HG02610 (cell line): ENCODE measurements around the gene KLRB1.
"Not testable (repeated sequence)": the region's sequence is repeated elsewhere in the genome, so short reads cannot be mapped to it uniquely, and the experiment has no call there.

Experiments
- ATAC-seq: cut with Tn5 transposase; IDR thresholded peaks from one replicate; pipeline ENCODE4 v1.9.1; 2021; ENCODE audit warnings: mild to moderate bottlenecking, moderate library complexity; ENCODE audit not compliant: unreplicated experiment

KLRB1 gene

DNA sequence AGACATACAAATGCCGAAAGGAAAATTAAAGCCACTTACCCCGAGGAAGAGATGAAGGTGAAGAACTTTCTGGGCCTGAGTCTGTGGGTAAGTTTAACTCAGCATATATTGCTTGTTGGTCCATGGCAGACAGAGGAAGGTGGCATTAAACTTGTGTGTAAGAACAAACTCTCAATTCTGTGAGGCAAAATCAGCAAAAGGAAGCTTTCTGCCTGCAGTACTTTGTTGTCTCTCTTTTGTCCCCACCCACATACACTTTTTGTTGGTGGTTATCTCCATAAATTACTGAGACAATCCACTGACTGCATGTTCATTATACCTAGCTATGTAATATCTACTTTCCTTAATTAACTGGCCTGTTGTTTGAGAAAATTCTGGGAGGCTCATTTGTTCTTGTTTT lies at the start of gene KLRB1:
KLRB1 (minus strand) TSS at position 201 of the 400 bp plus-strand sequence; CDS start at position 124, 77 bp downstream.
- ATAC-seq: no peak

DNA sequence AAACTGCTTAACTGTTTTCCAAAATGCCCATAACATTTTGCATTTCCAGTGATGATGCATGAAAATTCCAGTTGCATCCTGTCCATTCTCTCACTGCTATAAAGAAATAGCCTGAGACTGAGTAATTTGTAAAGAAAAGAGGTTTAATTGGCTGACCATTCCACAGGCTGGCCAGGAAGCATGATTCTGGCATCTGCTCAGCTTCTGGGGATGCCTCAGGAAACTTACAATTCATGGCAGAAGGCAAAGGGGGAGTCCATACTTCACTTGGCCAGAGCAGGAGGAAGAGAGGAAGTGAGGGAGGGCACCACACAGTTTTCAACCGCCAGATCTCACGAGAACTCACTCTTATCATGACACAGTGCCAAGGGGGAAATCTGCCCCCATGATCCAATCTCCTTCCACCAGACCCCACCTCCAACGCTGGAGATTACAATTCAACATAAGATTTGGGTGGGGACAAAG lies 43.6 kb upstream of the KLRB1 start:
- ATAC-seq: no peak

DNA sequence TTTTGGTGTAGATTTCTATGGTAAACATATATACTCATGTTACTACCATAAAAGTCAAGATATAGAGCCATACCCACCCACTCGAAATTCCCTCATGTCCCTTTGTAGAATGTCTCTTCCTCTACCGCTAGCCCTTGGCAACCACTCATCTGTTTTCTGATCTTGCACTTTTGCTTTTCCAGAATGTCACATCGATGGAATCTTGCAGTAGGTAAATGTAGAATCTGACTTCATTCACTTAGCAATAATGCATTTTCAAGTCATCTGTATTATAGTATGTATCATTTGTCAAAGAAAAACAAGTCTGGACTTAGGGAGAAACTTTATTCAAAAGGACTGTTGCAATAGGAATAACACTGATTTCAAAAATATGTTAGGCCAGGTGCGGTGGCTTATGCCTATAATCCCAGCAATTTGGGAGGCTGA lies 42.4 kb upstream of the KLRB1 start:
- no peak for ATAC-seq

DNA sequence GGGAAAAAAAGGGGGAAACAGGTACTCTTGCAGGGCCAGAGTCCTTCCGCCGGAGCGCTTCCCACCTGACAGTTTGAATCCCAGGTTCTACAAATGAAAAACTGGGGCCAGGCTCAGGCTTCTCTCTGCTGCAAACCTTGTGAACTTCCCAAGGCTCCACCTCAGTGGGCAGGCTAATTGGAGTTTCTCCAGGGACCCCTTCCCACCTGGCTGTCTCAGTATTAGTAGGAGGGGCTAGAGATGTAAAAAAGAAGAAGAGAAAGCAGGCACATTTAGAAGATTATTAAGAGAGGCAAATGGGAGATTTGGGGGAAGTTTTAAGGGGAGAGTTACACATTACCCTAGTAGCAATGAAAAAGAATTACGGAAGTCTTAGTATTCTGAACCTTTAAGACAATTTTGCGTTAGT lies 41.8 kb upstream of the KLRB1 start:
- ATAC-seq: no peak

DNA sequence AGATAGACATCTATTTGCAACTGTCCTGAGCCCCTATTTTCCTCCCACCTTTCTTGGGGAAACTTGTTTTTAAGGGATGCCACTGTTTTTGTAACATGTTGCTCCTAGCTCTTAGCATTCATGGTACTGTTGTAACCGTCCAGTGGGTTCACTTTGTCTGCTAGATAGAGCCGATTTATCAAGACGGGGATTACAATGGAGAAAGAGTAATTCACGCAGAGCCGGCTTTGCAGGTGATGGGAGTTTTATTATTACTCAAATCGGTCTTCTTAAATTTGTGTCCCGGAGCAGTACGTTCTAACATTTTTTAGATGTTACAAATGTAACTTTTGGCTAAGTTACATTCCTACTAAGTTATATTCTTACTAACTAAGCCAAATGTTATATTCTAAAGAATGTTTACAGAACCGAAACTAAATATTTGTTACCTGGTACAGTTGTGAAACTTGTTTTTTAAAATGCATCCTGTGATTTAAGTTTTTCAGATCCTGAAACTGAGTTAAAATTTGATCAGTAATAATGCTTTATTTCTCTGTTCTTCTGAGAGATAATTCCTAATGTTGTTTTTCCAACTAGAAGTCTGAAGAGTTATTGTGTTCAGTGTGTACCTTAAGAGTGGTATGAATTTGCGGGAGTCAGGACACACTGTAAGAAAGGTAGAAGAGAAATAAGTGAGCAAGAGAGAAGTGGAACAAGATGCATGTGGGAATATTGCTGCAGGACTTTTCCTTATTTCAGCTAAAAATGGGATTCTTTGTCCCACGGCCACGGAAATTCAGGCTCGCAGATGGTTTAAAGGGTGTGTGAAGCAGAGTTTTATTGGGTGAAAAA lies 41.2 kb upstream of the KLRB1 start:
- ATAC-seq: no peak

DNA sequence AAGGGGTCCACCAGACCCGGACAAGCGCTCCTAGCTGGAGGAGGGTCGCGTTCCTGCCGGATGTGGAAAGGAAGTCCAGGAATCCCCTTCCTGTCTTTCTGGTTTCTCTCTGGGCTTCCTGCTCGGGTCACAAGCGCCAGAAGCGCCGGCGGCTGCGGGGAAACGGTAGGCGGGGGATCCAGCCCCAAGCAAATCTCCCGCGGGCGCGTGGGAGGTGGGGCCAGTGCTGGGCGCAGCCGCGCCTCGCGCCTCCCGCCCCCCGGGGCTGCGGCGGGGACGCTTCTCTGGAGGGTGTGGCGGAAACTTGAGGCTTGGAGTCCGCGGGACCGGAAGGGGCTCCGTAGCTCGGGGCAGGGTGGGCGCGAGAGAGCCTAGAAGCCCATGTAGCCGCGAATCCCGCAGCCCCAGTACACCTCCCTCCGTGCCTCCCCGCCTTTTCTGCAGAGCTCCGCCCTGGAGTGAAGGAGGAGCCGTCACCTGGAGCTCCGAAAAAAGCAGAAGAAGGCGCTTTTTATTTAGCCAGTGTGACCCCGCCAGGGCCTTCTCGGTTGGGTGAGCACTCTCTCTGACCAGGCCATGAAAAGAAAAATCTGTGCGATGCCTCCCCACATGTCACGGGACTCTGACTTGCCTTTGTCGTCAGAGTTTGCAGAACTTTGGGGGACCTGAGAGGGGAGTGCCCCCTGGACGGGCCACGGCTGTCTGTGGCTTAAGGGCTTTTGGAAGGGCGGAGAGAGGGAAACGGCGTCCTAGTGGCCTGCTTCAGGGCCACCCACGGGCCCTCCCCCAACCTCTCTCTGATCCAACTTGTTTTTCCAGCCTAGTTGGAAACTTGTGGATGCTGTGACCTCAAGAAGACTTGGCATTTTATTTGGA lies 40.3 kb upstream of the KLRB1 start:
- ATAC-seq: peak; percentile 71

DNA sequence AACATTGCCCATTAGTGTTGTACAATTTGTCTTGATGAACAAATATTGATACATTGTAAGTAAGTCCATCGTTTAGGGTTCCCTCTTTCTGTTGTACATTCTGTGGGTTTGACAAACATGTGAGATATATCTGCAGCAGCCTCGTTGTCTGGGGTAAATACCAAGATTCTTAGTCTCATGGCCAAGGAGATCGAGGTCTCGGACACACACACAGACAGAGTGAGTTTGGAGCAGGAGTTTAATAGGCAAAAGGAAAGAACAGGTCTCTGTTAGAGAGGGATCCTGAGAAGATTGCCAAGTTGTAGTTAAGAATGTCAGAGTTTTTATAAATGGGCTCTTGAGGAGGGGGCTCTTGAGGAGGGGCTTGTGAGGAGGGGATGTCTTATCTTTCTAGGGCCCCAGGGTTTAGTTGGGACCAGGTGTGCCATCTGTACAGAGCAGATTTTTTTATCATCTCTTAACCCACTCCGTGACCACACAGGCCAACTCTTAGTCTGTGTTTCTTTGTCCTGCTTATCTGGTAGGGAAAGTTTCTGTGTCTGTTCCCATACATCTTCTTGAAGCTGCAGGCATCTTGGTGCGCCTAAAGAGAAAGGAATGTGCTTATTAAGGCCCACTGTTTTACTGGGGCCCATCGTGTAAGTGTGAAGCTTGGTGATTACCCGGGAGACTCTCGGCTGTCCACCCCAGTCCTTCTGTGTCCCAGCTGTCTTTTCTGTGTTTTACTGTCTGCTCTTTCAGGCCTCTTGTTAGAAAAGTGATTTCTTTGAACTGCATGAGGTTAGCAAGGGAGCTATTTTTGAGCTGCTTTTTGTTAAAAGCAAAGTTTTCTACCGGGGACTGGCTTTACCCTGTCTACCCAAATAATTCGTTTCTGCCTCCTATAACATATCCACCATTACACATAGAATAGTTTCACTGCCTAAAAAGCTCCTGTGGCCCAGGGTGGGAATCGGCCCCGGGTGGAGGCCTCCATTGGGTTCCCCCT lies 39.4 kb upstream of the KLRB1 start:
- no peak for ATAC-seq

DNA sequence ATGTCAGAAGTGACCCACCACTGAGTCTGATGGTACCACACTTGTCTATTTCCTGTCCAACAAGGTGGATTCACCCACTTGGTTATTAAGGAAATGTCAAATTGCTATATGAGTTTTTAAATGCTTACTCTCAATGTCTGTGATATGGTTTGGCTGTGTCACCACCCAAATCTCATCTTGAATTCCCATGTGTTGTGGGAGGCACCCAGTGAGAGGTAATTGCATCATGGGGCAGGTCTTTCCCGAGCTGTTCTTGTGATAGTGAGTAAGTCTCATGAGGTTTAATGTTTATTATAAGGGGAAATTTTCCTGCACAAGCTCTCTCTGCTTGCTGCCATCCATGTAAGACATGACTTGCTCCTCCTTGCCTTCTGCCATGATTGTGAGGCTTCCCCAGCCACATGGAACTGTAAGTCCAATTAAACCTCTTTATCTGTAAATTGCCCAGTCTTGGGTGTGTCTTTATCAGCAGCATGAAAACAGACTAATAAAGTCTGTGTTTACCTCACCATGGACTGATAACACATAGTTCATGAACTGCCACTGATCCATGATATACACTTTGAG lies 37.4 kb upstream of the KLRB1 start:
- ATAC-seq: not testable (repeated sequence)

DNA sequence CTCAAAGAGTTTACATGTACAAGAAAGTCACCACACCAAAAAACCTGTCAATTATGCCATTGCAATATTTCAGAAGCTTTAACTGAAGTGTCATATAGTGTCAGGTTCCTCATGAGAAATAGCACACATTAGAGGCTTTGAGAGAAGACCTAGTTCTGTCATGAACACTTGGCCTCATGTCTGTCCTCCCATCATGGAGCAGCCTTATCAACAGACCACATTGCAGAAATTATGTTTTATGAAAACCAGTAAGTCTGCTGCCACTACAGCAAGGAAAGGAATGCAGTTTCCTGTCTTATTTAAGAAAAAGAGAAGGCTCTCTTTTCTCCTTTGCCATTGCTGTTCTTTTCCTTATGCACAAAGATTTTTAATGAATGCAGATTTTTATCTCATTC lies 35.5 kb upstream of the KLRB1 start:
- no peak for ATAC-seq

DNA sequence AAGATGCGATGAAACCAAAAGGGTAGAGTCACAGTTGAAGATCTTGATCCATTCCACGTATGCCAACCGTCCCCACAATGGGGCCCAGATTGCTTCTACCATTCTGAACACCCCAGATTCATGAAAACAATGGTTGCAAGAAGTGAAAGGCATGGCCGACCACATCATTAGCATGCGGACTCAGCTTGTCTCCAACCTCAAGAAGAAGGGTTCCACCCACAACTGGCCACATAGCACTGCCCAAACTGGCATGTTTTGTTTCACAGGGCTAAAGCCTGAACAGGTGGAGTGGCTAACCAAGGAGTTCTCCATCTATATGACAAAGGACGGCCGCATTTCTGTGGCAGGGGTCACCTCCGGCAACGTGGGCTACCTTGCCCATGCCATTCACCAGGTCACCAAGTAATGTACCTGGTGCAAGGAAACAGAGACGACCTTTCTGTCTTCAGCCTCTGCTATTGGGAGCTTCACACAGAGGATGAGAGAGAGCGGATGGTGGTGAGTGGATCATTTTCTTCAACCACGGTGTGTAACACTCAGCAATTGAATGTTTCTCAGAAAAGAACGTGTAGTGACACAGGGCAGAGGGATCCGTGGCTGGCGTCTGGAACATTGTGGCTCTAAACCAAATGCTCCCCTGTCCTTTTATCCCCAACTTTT lies 35.0 kb upstream of the KLRB1 start:
- ATAC-seq: no peak

DNA sequence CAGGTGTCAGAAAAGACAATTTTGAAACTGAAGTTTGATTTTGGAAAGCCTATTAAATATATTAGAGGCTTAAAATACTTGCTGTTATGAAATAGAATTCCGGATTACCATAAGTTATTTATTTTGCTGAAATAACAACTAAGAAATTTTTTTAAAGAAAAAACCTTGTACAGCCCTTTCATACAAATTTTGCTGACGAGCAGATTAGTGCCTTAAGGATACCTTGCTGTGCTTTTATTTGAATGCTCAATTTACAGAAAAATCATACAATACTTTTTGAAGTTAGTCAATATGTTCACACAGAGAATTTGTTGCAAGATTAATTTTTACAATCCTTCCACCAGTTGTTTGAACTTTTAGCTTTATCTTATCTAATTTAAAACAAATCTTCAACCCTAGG lies 32.3 kb upstream of the KLRB1 start:
- ATAC-seq: no peak

DNA sequence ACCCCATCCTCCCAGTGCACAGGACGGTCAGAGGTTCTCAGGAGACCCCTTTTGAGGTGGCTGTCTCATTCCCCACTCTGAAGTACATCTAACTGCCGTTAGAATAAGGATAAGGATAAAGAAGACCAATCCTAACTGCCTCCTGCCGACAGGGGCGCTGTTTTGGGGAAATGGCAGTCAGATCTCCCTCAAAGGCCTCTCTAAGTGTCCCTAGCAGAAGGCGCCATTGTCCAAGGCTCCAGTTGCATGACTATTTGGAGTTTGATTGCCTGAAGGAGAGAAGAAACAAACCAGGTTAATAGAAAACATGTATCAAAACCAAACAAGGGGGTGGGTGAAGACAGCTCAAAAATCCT lies 29.1 kb upstream of the KLRB1 start:
- ATAC-seq: no peak

DNA sequence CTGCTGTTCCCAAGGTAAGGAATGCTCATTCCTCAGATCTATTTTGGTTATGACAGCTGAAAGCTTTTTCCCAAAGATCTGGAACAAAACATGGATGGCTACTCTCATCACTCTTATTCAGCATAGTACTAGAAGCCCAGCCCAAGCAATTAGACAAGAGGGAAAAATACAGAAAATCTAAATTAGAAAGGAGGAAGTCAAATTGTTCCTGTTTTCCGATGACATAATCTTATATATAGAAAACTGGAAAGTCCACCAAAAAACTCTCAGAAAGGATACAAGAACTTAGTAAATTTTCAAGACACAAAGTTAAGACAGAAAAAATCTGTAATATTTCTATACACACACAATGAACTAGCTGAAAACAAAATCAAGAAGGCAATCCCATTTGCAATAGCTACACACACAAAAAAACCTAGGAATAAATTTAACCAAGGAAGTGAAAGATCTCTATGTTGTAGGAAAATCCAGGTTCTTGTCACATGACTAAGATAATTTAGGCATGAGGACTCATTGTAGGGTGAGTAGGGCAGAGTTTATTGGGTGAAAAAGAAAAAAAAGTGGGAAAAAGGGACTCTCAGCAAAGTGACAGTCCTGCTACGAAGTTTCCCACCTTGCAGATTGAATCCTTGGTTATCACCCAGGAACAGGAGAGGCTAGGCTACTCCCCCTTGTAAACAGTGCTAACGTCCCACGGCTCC lies 28.6 kb upstream of the KLRB1 start:
- ATAC-seq: no peak

DNA sequence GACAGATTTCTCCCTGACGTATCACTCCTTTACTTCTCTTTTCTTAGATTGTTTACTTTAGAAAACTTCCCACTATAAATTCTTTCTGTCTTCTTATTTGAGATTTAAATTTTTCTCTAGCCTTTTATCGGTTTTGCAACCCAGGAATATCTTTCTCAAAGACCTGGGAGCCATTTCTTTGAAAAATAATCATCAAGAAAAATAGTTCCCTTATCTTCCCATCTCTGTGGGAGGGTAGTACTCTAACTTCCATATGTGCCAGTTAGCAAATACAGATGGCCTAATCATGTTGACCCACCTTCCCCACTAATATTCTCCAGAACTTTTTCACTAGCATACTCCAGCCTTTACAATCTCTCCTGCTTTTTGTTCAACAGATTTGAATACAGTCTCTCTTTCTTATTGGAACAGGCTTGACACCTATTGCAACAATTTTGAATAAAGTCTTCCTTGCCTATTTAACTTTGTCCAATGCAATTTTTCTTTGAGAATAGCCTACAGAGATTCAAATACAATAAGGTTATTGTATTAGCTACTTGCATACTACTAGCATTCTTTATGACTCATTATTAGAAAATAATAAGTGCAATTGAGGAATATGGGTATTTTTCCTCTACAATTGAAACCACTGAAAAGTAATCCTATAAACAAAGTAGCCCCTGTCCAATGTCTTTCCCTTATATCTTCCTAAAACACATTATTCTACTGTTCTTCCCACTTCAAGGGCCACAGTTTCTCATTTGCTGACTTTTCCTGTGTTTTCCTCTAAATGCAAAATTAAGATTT lies 27.4 kb upstream of the KLRB1 start:
- no peak for ATAC-seq

DNA sequence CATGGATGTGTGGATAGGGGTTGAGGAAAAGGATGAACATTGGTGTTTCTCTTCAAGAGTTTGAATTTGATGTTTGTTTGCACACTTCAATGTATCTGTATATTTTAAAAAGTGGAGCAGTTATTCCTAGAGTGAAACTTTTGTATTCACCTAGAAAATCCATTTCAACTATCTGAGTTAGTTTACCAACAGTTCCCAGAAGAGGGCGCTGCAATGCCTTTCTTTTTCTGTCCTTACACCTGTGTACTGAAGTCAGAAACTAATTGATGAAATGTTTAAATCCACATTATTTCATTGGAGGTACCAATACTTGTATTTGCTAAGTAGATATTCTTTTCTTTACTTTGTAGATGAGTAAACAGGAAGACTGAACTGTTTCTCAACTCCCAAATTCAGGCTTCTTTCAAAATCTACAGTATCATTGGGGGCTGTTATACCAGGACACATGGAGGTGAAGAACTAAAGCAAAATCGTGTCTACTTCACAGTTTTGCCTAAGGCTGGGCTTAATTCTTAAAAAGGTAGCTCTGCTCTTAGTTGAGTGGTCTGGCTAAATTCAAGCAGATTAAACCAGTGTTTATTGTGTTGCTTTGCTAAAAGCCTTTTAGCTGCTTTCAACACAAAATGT lies 26.6 kb upstream of the KLRB1 start:
- no peak for ATAC-seq

DNA sequence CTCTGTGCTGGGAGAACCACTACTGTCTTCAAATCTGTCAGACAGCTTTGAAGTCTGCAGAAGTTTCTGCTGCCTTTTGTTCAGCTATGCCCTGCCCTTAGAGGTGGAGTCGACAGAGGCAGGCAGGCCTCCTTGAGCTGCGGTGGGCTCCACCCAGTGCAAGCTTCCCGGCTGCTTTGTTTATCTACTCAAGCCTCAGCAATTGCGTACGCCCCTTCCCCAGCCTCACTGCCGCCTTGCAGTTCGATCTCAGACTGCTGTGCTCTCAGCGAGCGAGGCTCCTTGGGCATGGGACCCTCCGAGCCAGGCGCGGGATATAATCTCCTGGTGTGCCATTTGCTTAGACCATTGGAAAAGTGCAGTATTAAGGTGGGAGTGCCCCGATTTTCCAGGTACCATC lies 25.1 kb upstream of the KLRB1 start:
- no peak for ATAC-seq

DNA sequence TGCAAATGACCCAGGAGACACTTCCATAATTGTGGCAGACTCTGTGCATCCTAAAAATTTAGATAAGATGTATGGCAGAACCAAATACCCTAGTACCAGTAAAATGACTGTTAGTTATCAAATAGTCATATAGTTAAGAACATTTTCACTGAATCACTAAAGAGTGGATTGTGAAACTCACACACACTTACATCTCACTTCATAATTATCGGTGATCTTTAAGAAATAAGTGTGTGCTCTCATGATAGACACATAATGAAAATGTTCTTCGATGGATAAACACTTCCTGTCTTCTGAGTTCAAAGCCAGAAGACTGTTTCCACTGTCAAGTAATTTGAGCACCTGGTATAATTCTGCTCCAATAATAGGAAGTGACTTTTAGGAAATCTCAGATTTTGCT lies 19.1 kb upstream of the KLRB1 start:
- ATAC-seq: no peak

DNA sequence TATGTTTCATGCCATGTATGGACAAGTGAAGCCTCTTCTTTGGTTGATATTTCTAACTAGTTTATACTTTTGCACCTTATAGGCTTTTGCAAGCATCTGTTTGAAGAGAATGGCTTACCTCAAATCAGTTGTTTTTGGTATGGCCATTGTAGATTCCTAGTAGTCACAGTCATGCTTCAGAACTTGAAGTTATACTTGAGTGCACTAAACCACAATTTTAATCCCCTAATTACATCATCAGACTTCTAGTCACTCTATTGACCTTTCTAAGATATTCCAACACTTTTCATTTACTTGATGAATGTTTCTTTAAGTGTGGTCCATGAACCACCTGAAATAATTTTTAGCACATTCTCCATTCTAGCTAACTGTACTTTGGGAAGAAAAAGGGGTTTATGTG lies 18.6 kb upstream of the KLRB1 start:
- no peak for ATAC-seq
